ENCODE measurements around the gene PDSS2. TPM values are rescaled to one million over a fixed set of nuclear protein-coding genes. Genes with fewer than 3 reads are reported as not detected.
A peak's percentile ranks its signal among the peaks of the same experiment; 100 is the strongest.

Gene PDSS2
- total RNA-seq, 1 donor, result 12.3 TPM

- H3K9me3 ChIP-seq (ENCODE audit: low read depth, low read length), result no peaks in the 10 kb centered on the region
- peak; percentile 86 for DNase-seq (ENCODE audit: insufficient read length, low spot score, missing footprints)
- H3K27me3 ChIP-seq (ENCODE audit: insufficient read depth, low read length), result no peaks in the 10 kb centered on the region
- H4K20me1 ChIP-seq (ENCODE audit: insufficient read depth, low read length), result peaks cover 12% of the 10 kb centered on the region
- TF ChIP-seq CTCF (IDR thresholded peaks at IDR 0.05; ENCODE audit: extremely low read depth, low read depth, low read length), result no peak
- H2AFZ ChIP-seq (ENCODE audit: low read length), result no peak overlapping the region
- H3K4me3 ChIP-seq (ENCODE audit: insufficient read depth, low read length), result no peak overlapping the region
- H3K36me3 ChIP-seq (ENCODE audit: insufficient read depth, low read length), result no peaks in the 10 kb centered on the region
- H3K4me2 ChIP-seq (ENCODE audit: insufficient read depth, low read length), result peak overlapping the region; percentile 23
- H3K79me2 ChIP-seq (ENCODE audit: insufficient read depth, low read length), result no peaks in the 10 kb centered on the region
- H3K4me1 ChIP-seq (ENCODE audit: insufficient read depth, low read length), result peaks cover 13% of the 10 kb centered on the region
- H3K27ac ChIP-seq (ENCODE audit: low read depth, low read length), result peak overlapping the region; percentile 24
Observed at GRCh38 chr6:107361753-107362604, 97.4 kb downstream of the PDSS2 start.

- no peaks in the 10 kb centered on the region for H3K36me3 ChIP-seq (ENCODE audit: insufficient read depth, low read length)
- no peak for DNase-seq (ENCODE audit: insufficient read length, low spot score, missing footprints)
Observed at GRCh38 chr6:107360476-107360875, 98.9 kb downstream of the PDSS2 start.

GRCh38 chr6:107357842-107358241, 101.5 kb downstream of the PDSS2 start:
- peaks cover 9% of the 10 kb centered on the region for H4K20me1 ChIP-seq (ENCODE audit: insufficient read depth, low read length)
- TF ChIP-seq CTCF (IDR thresholded peaks at IDR 0.05; ENCODE audit: extremely low read depth, low read depth, low read length), result no peak
- no peak for DNase-seq (ENCODE audit: insufficient read length, low spot score, missing footprints)

More at GRCh38 chr6:107360476-107360875, 98.9 kb downstream of the PDSS2 start:
- Histone ChIP-seq H3K4me1 (ENCODE audit: insufficient read depth, low read length) (peaks cover 13% of the 10 kb centered on the region), H4K20me1 (ENCODE audit: insufficient read depth, low read length) (peaks cover 12% of the 10 kb centered on the region), H3K79me2 (ENCODE audit: insufficient read depth, low read length) (no peaks in the 10 kb centered on the region), H3K4me3 (ENCODE audit: insufficient read depth, low read length) (no peak overlapping the region), H3K4me2 (ENCODE audit: insufficient read depth, low read length) (no peak overlapping the region), H3K27ac (ENCODE audit: low read depth, low read length) (no peak overlapping the region), H3K27me3 (ENCODE audit: insufficient read depth, low read length) (no peaks in the 10 kb centered on the region), H3K9me3 (ENCODE audit: low read depth, low read length) (no peaks in the 10 kb centered on the region), H2AFZ (ENCODE audit: low read length) (no peak overlapping the region)
- no peak for TF ChIP-seq CTCF (IDR thresholded peaks at IDR 0.05; ENCODE audit: extremely low read depth, low read depth, low read length)

GRCh38 chr6:107357031-107357430, 102.3 kb downstream of the PDSS2 start:
- Histone ChIP-seq H3K79me2 (ENCODE audit: insufficient read depth, low read length) (no peaks in the 10 kb centered on the region), H3K4me3 (ENCODE audit: insufficient read depth, low read length) (no peak overlapping the region), H4K20me1 (ENCODE audit: insufficient read depth, low read length) (peaks cover 6% of the 10 kb centered on the region), H3K9me3 (ENCODE audit: low read depth, low read length) (no peaks in the 10 kb centered on the region), H3K27ac (ENCODE audit: low read depth, low read length) (no peak overlapping the region), H3K4me2 (ENCODE audit: insufficient read depth, low read length) (no peak overlapping the region), H3K27me3 (ENCODE audit: insufficient read depth, low read length) (no peaks in the 10 kb centered on the region), H3K4me1 (ENCODE audit: insufficient read depth, low read length) (peaks cover 9% of the 10 kb centered on the region), H2AFZ (ENCODE audit: low read length) (no peak overlapping the region), H3K36me3 (ENCODE audit: insufficient read depth, low read length) (no peaks in the 10 kb centered on the region)
- DNase-seq (ENCODE audit: insufficient read length, low spot score, missing footprints), result no peak
- no peak for TF ChIP-seq CTCF (IDR thresholded peaks at IDR 0.05; ENCODE audit: extremely low read depth, low read depth, low read length)

More at GRCh38 chr6:107357842-107358241, 101.5 kb downstream of the PDSS2 start:
- Histone ChIP-seq H3K27ac (ENCODE audit: low read depth, low read length) (no peak overlapping the region), H2AFZ (ENCODE audit: low read length) (no peak overlapping the region), H3K4me2 (ENCODE audit: insufficient read depth, low read length) (no peak overlapping the region), H3K4me3 (ENCODE audit: insufficient read depth, low read length) (no peak overlapping the region), H3K4me1 (ENCODE audit: insufficient read depth, low read length) (peaks cover 13% of the 10 kb centered on the region), H3K27me3 (ENCODE audit: insufficient read depth, low read length) (no peaks in the 10 kb centered on the region), H3K79me2 (ENCODE audit: insufficient read depth, low read length) (no peaks in the 10 kb centered on the region), H3K36me3 (ENCODE audit: insufficient read depth, low read length) (no peaks in the 10 kb centered on the region), H3K9me3 (ENCODE audit: low read depth, low read length) (no peaks in the 10 kb centered on the region)
